H9 (cell line): ENCODE results near the gene MGME1. TPM values are rescaled to one million over a fixed set of nuclear protein-coding genes. Genes with fewer than 3 reads are reported as not detected.

Experiments
- DNase-seq: peaks from one replicate; pipeline ENCODE4 v3.0.0-alpha.2; 2017
- H2AFZ ChIP-seq: one replicate; pipeline ENCODE4 v1.6.1; 2013; ENCODE audit warnings: mild to moderate bottlenecking, low read length, control low read depth, moderate library complexity
- H2AK5ac ChIP-seq: 2 replicates; pipeline ENCODE4 v1.6.1; 2013; ENCODE audit warnings: low read length, control low read depth, mixed read lengths; ENCODE audit not compliant: insufficient read length
- H2BK120ac ChIP-seq: one replicate; pipeline ENCODE4 v1.6.1; 2013; ENCODE audit warnings: low read depth, mild to moderate bottlenecking, low read length, control low read depth, inconsistent platforms; ENCODE audit not compliant: poor library complexity, severe bottlenecking
- H2BK12ac ChIP-seq: 2 replicates; pipeline ENCODE4 v1.6.1; 2013; ENCODE audit warnings: low read length, control low read depth, mixed read lengths, low read depth; ENCODE audit not compliant: insufficient read length
- H2BK15ac ChIP-seq: 2 replicates; pipeline ENCODE4 v1.6.1; 2013; ENCODE audit warnings: low read depth, low read length, control low read depth
- H2BK20ac ChIP-seq: one replicate; pipeline ENCODE4 v1.6.1; 2013; ENCODE audit warnings: low read depth, mild to moderate bottlenecking, low read length, control low read depth, inconsistent platforms; ENCODE audit not compliant: poor library complexity, severe bottlenecking
- H2BK5ac ChIP-seq: 2 replicates; pipeline ENCODE4 v1.6.1; 2013; ENCODE audit warnings: low read length, control low read depth, mixed read lengths; ENCODE audit not compliant: insufficient read length
- H3K14ac ChIP-seq: 2 replicates; pipeline ENCODE4 v1.6.1; 2013; ENCODE audit warnings: low read length, control low read depth; ENCODE audit not compliant: insufficient read depth
- H3K18ac ChIP-seq: 2 replicates; pipeline ENCODE4 v1.6.1; 2013; ENCODE audit warnings: low read depth, mild to moderate bottlenecking, mixed read lengths, low read length, control low read depth; ENCODE audit not compliant: insufficient read length
- H3K23ac ChIP-seq: 2 replicates; pipeline ENCODE4 v1.6.1; 2013; ENCODE audit warnings: low read length, control low read depth, mixed read lengths, low read depth; ENCODE audit not compliant: insufficient read length
- H3K23me2 ChIP-seq: 2 replicates; pipeline ENCODE4 v1.6.1; 2013; ENCODE audit warnings: low read depth, mild to moderate bottlenecking, mixed read lengths, low read length, control low read depth; ENCODE audit not compliant: insufficient read length, poor library complexity, severe bottlenecking
- H3K27ac ChIP-seq: 2 replicates; pipeline ENCODE4 v1.5.1; 2013; ENCODE audit warnings: low read length, control low read depth, mixed read lengths, low read depth; ENCODE audit not compliant: insufficient read length
- H3K27me3 ChIP-seq: 2 replicates; pipeline ENCODE4 v1.6.1; 2013; ENCODE audit warnings: low read length, control low read depth, inconsistent platforms; ENCODE audit not compliant: insufficient read depth
- H3K4ac ChIP-seq: 2 replicates; pipeline ENCODE4 v1.6.1; 2013; ENCODE audit warnings: low read depth, mild to moderate bottlenecking, control low read depth, inconsistent platforms, low read length, moderate library complexity
- H3K4me1 ChIP-seq: 2 replicates; pipeline ENCODE4 v1.6.1; 2013; ENCODE audit warnings: low read length, control low read depth, inconsistent platforms; ENCODE audit not compliant: insufficient read depth
- H3K4me2 ChIP-seq: 2 replicates; pipeline ENCODE4 v1.6.1; 2013; ENCODE audit warnings: low read length, control low read depth, mixed read lengths; ENCODE audit not compliant: insufficient read length, insufficient read depth
- H3K56ac ChIP-seq: 2 replicates; pipeline ENCODE4 v1.6.1; 2013; ENCODE audit warnings: low read depth, mild to moderate bottlenecking, mixed read lengths, low read length, control low read depth; ENCODE audit not compliant: insufficient read length
- H3K79me1 ChIP-seq: 2 replicates; pipeline ENCODE4 v1.6.1; 2013; ENCODE audit warnings: low read depth, mild to moderate bottlenecking, moderate library complexity, low read length, control low read depth, inconsistent platforms; ENCODE audit not compliant: insufficient read depth, poor library complexity, severe bottlenecking
- H3K79me2 ChIP-seq: 2 replicates; pipeline ENCODE4 v1.6.1; 2013; ENCODE audit warnings: low read length, control low read depth, inconsistent platforms; ENCODE audit not compliant: insufficient read depth
- H3K9ac ChIP-seq: 2 replicates; pipeline ENCODE4 v1.6.1; 2013; ENCODE audit warnings: low read length, control low read depth, mixed read lengths; ENCODE audit not compliant: insufficient read length; ENCODE audit errors: extremely low read depth
- H3K9me3 ChIP-seq: one replicate; pipeline ENCODE4 v1.6.1; 2013; ENCODE audit warnings: low read depth, low read length, inconsistent platforms; ENCODE audit not compliant: control insufficient read depth
- H3T11ph ChIP-seq: one replicate; pipeline ENCODE4 v1.6.1; 2013; ENCODE audit warnings: mild to moderate bottlenecking, low read length, control low read depth, inconsistent platforms
- H4K20me1 ChIP-seq: one replicate; pipeline ENCODE4 v1.6.1; 2013; ENCODE audit not compliant: control insufficient read depth, insufficient read length, insufficient read depth
- H4K5ac ChIP-seq: 2 replicates; pipeline ENCODE4 v1.6.1; 2013; ENCODE audit warnings: low read depth, mild to moderate bottlenecking, mixed read lengths, low read length, control low read depth; ENCODE audit not compliant: insufficient read length
- H4K8ac ChIP-seq: replicated peaks from 2 replicates; pipeline ENCODE4 v1.6.1; 2013; ENCODE audit warnings: low read length, control low read depth, mixed read lengths, low read depth; ENCODE audit not compliant: insufficient read length
- H4K91ac ChIP-seq: 2 replicates; pipeline ENCODE4 v1.6.1; 2013; ENCODE audit warnings: low read depth, mild to moderate bottlenecking, moderate library complexity, mixed read lengths, low read length, control low read depth; ENCODE audit not compliant: insufficient read length
- H3K27ac Mint-ChIP-seq, 3 experiments: 2 replicates in 2 of 3; 3 replicates in 1 of 3; pipeline ENCODE4 v1.8.0; 2020 to 2021; ENCODE audit warnings: mixed read lengths in 3 of 3, mild to moderate bottlenecking in 1 of 3, moderate library complexity in 1 of 3
- H3K27me3 Mint-ChIP-seq: 2 replicates; pipeline ENCODE4 v1.8.0; 2021; ENCODE audit warnings: low read depth, mild to moderate bottlenecking, moderate library complexity, mixed read lengths
- H3K36me3 Mint-ChIP-seq, 3 experiments: 2 replicates in 2 of 3; 3 replicates in 1 of 3; pipeline ENCODE4 v1.8.0; 2020 to 2021; ENCODE audit warnings: low read depth in 3 of 3, mixed read lengths in 3 of 3; ENCODE audit not compliant: insufficient read depth in 1 of 3
- H3K4me1 Mint-ChIP-seq, 2 experiments: 2 replicates each; pipeline ENCODE4 v1.8.0; 2020; ENCODE audit warnings: mixed read lengths in 2 of 2
- H3K4me3 Mint-ChIP-seq, 2 experiments: 2 replicates in 1 of 2; 3 replicates in 1 of 2; pipeline ENCODE4 v1.8.0; 2020 to 2021; ENCODE audit warnings: mild to moderate bottlenecking in 2 of 2, mixed read lengths in 2 of 2, moderate library complexity in 1 of 2
- H3K9me3 Mint-ChIP-seq, 2 experiments: 2 replicates in 1 of 2; 3 replicates in 1 of 2; pipeline ENCODE4 v1.8.0; 2020; ENCODE audit warnings: mild to moderate bottlenecking in 2 of 2, mixed read lengths in 2 of 2, moderate library complexity in 1 of 2
- CTCF ChIP-seq: fragments of 200-600 bp; sonication (generic); conservative IDR thresholded peaks from 3 replicates; pipeline ENCODE4 v1.8.0; 2021; ENCODE audit warnings: antibody characterized with exemption, mild to moderate bottlenecking
- WGBS: extraction: QIAGEN DNeasy Blood & Tissue Kit; methylation state at CpG from one replicate; pipeline ENCODE4 v1.1.7; 2013; ENCODE audit warnings: missing lambda C conversion rate, low lambda C conversion rate, mixed read lengths; ENCODE audit not compliant: insufficient read length; ENCODE audit errors: extremely low coverage; 5-methylcytosine and 5-hydroxymethylcytosine counted together
- total RNA-seq: library from RNA; stranded (reverse); gene quantifications from 2 replicates; pipeline ENCODE4 v1.2.1, GENCODE V29; 2021

The MGME1 gene
- total RNA-seq, 1 experiment from 2014 or later, result 48.9 TPM

GRCh38 chr20:17921774-17922173 is 47.0 kb upstream of the MGME1 start:
- no peak overlapping the region for H3K56ac ChIP-seq

More at GRCh38 chr20:17921774-17922173, 47.0 kb upstream of the MGME1 start:
- Histone ChIP-seq H3K9me3 (no peaks in the 10 kb centered on the region), H3K9ac (no peak overlapping the region), H3K27me3 (no peaks in the 10 kb centered on the region), H3K23me2 (no peaks in the 10 kb centered on the region), H3K79me1 (no peaks in the 10 kb centered on the region), H2BK15ac (no peak overlapping the region), H2BK12ac (no peak overlapping the region), H4K20me1 (no peaks in the 10 kb centered on the region), H3K14ac (no peak overlapping the region), H3K27ac (no peak overlapping the region), H3K18ac (no peak overlapping the region), H2AK5ac (no peak overlapping the region), H2BK120ac (no peak overlapping the region), H2AFZ (no peak overlapping the region), H4K5ac (no peak overlapping the region), H2BK5ac (no peak overlapping the region), H4K91ac (no peak overlapping the region), H3T11ph (no peak overlapping the region), H3K4me1 (no peaks in the 10 kb centered on the region), H3K23ac (no peak overlapping the region), H4K8ac (no peak overlapping the region), H3K79me2 (no peaks in the 10 kb centered on the region), H3K4ac (no peak overlapping the region), H2BK20ac (no peak overlapping the region), H3K4me2 (no peak overlapping the region)
- no peak for DNase-seq
- H3K36me3 Mint-ChIP-seq, result no peaks in the 10 kb centered on the region
- H3K4me3 Mint-ChIP-seq, result no peak overlapping the region
- TF ChIP-seq CTCF, result no peak
- H3K27ac Mint-ChIP-seq, result no peak overlapping the region
- H3K9me3 Mint-ChIP-seq, result no peaks in the 10 kb centered on the region
- H3K27me3 Mint-ChIP-seq, result peaks cover 3% of the 10 kb centered on the region
- peaks cover 6 to 7% of the 10 kb centered on the region in 2 experiments for H3K4me1 Mint-ChIP-seq
- no CpG with 5 or more reads among the region's 1 CpG for WGBS
